HG02870 (cell line): Measurements from ENCODE around the gene ASNSD1.
A peak's percentile ranks its signal among the peaks of the same experiment; 100 is the strongest.
"Not testable (repeated sequence)": the region's sequence is repeated elsewhere in the genome, so short reads cannot be mapped to it uniquely, and the experiment has no call there.

Source experiments
- ATAC-seq: cut with Tn5 transposase; IDR thresholded peaks from one replicate; pipeline ENCODE4 v1.9.1; 2021; ENCODE audit warnings: mild to moderate bottlenecking, moderate library complexity; ENCODE audit not compliant: unreplicated experiment

ASNSD1 gene

GRCh38 chr2:189641590-189641989 is 19.7 kb upstream of the ASNSD1 start:
- no peak for ATAC-seq

- no peak for ATAC-seq
Observed at GRCh38 chr2:189646521-189646920, 14.7 kb upstream of the ASNSD1 start.

- ATAC-seq, result no peak
Observed at GRCh38 chr2:189648846-189649509, 12.3 kb upstream of the ASNSD1 start.

GRCh38 chr2:189651284-189651683 is 10.0 kb upstream of the ASNSD1 start:
- ATAC-seq, result no peak

GRCh38 chr2:189653464-189653863 is 7.8 kb upstream of the ASNSD1 start:
- not testable (repeated sequence) for ATAC-seq

GRCh38 chr2:189654641-189655040 is 6.6 kb upstream of the ASNSD1 start:
- no peak for ATAC-seq

GRCh38 chr2:189657867-189658266 is 3.4 kb upstream of the ASNSD1 start:
- peak; percentile 57 for ATAC-seq

- no peak for ATAC-seq
Observed at GRCh38 chr2:189658306-189659212, 2.7 kb upstream of the ASNSD1 start.

- ATAC-seq, result no peak
Observed at GRCh38 chr2:189659734-189660133, 1.5 kb upstream of the ASNSD1 start.

- ATAC-seq, result no peak
Observed at GRCh38 chr2:189660803-189661147, 484 bp upstream of the ASNSD1 start.

- no peak for ATAC-seq
Observed at GRCh38 chr2:189661957-189662321, 680 bp downstream of the ASNSD1 start.

- no peak for ATAC-seq
Observed at GRCh38 chr2:189662669-189663226, 1.5 kb downstream of the ASNSD1 start.

GRCh38 chr2:189663319-189663718 is 2.1 kb downstream of the ASNSD1 start:
- not testable (repeated sequence) for ATAC-seq

GRCh38 chr2:189669913-189670312 is 8.7 kb downstream of the ASNSD1 start:
- no peak for ATAC-seq

- no peak for ATAC-seq
Observed at GRCh38 chr2:189673661-189674373, 12.6 kb downstream of the ASNSD1 start.

GRCh38 chr2:189674374-189675112 is 13.3 kb downstream of the ASNSD1 start, which contains the start of gene ANKAR:
Gene ANKAR, plus strand, starts transcription at chr2:189674670. Its CDS starts 1,821 bp downstream, at chr2:189676491.
- ATAC-seq, result peak; percentile 91

- ATAC-seq, result no peak
Observed at GRCh38 chr2:189676471-189676870, 15.2 kb downstream of the ASNSD1 start.

- no peak for ATAC-seq
Observed at GRCh38 chr2:189679226-189679625, 18.0 kb downstream of the ASNSD1 start.

GRCh38 chr2:189681203-189681602 is 19.9 kb downstream of the ASNSD1 start:
- ATAC-seq, result no peak

GRCh38 chr2:189681903-189682302 is 20.6 kb downstream of the ASNSD1 start:
- ATAC-seq, result no peak

GRCh38 chr2:189683348-189683747 is 22.1 kb downstream of the ASNSD1 start:
- no peak for ATAC-seq
